ENCODE data around the gene MINK1.
A peak's percentile ranks its signal among the peaks of the same experiment; 100 is the strongest.
"Not testable (repeated sequence)": the region's sequence is repeated elsewhere in the genome, so short reads cannot be mapped to it uniquely, and the experiment has no call there.

The MINK1 gene

GRCh38 chr17:4920351-4921048 lies 87.4 kb downstream of the MINK1 start:
- DNase-seq (ENCODE audit: low spot score), result no peak
- in situ Hi-C loops (cut with MboI; ENCODE audit: low pct_unique_long_range_greater_than_20kb, low sequenced_read_pairs, unreplicated experiment), result no loop called here
- TF ChIP-seq CTCF (IDR thresholded peaks at IDR 0.05; ENCODE audit: extremely low read depth, insufficient read depth, missing control alignments), result no peak

- no peak for TF ChIP-seq CTCF (IDR thresholded peaks at IDR 0.05; ENCODE audit: extremely low read depth, insufficient read depth, missing control alignments)
- DNase-seq (ENCODE audit: low spot score), result no peak
- in situ Hi-C loops (cut with MboI; ENCODE audit: low pct_unique_long_range_greater_than_20kb, low sequenced_read_pairs, unreplicated experiment), result no loop called here
Measured at GRCh38 chr17:4921320-4921719, 88.2 kb downstream of the MINK1 start.

- DNase-seq (ENCODE audit: low spot score); in situ Hi-C loops (cut with MboI; ENCODE audit: low pct_unique_long_range_greater_than_20kb, low sequenced_read_pairs, unreplicated experiment): not testable (repeated sequence)
Measured at GRCh38 chr17:4926577-4927335, 93.6 kb downstream of the MINK1 start.

- in situ Hi-C loops (cut with MboI; ENCODE audit: low pct_unique_long_range_greater_than_20kb, low sequenced_read_pairs, unreplicated experiment), result no loop called here
- no peak for DNase-seq (ENCODE audit: low spot score)
- TF ChIP-seq CTCF (IDR thresholded peaks at IDR 0.05; ENCODE audit: extremely low read depth, insufficient read depth, missing control alignments), result no peak
Measured at GRCh38 chr17:4928881-4929280, 95.7 kb downstream of the MINK1 start.

- TF ChIP-seq CTCF (IDR thresholded peaks at IDR 0.05; ENCODE audit: extremely low read depth, insufficient read depth, missing control alignments), result no peak
- peak; percentile 51 for DNase-seq (ENCODE audit: low spot score)
- in situ Hi-C loops (cut with MboI; ENCODE audit: low pct_unique_long_range_greater_than_20kb, low sequenced_read_pairs, unreplicated experiment), result no loop called here
Measured at GRCh38 chr17:4931963-4932362, 98.8 kb downstream of the MINK1 start, which contains the start of gene GP1BA. Gene GP1BA (plus strand): TSS chr17:4932277. CDS start chr17:4932605, 328 bp downstream.

- in situ Hi-C loops (cut with MboI; ENCODE audit: low pct_unique_long_range_greater_than_20kb, low sequenced_read_pairs, unreplicated experiment), result no loop called here
- no peak for DNase-seq (ENCODE audit: low spot score)
- no peak for TF ChIP-seq CTCF (IDR thresholded peaks at IDR 0.05; ENCODE audit: extremely low read depth, insufficient read depth, missing control alignments)
Measured at GRCh38 chr17:4932756-4933155, 99.6 kb downstream of the MINK1 start.

- DNase-seq (ENCODE audit: low spot score), result no peak
- in situ Hi-C loops (cut with MboI; ENCODE audit: low pct_unique_long_range_greater_than_20kb, low sequenced_read_pairs, unreplicated experiment), result no loop called here
- no peak for TF ChIP-seq CTCF (IDR thresholded peaks at IDR 0.05; ENCODE audit: extremely low read depth, insufficient read depth, missing control alignments)
Measured at GRCh38 chr17:4933646-4934045, 100.5 kb downstream of the MINK1 start.

All from GM13977 (cell line).